Stimulated activated CD4-positive, alpha-beta T cell treated with anti-CD3 and anti-CD28 coated beads, Interleukin-4, amount 100 ng/mL, for 4 hours (primary cell): ENCODE results near the gene CDH24.
A peak's percentile ranks its signal among the peaks of the same experiment; 100 is the strongest.

Source experiments
- DNase-seq, 2 experiments: peaks; one replicate each; pipeline ENCODE4 v3.0.0-alpha.2; 2020

CDH24 gene, protein sequence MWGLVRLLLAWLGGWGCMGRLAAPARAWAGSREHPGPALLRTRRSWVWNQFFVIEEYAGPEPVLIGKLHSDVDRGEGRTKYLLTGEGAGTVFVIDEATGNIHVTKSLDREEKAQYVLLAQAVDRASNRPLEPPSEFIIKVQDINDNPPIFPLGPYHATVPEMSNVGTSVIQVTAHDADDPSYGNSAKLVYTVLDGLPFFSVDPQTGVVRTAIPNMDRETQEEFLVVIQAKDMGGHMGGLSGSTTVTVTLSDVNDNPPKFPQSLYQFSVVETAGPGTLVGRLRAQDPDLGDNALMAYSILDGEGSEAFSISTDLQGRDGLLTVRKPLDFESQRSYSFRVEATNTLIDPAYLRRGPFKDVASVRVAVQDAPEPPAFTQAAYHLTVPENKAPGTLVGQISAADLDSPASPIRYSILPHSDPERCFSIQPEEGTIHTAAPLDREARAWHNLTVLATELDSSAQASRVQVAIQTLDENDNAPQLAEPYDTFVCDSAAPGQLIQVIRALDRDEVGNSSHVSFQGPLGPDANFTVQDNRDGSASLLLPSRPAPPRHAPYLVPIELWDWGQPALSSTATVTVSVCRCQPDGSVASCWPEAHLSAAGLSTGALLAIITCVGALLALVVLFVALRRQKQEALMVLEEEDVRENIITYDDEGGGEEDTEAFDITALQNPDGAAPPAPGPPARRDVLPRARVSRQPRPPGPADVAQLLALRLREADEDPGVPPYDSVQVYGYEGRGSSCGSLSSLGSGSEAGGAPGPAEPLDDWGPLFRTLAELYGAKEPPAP

DNA sequence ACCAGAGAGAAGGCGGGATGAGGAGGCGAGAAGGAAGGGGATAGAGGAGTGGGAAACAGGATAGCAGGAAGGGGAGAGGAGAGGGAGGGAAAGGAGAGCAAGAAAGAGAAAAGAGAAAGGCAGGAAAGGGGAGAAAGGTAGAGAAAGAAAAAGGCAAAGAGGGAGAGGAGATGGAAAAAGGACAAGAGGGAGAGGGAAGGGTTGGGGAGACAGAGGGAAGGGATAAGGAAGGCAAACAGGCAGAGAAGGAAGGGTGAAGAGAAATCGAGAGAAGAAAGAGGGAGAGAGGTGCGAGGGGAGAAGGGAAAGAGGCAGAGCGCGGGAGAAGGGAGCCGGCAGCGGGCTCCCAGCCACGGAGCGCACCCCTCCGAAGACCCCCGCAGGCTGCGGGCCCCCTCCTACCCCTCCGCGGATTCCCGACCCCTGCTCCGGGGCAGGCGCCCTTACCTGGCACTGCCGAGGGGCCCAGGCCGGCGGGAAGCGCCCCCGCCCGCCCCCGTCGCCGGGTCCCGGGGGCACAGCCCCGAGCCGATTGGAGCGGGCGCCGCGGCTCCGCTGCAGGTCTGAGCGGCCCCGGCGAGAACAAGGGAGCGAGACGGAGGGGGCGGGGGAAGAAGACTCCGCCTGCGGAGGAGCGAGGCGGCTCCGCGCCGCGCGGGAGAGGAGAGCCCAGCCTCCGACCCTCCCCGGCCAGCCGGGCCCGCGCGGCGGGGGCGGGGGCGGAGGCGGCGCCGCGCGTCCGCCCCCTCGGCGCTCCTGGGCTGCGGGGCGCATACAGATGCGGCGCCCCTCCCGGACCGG is at the start of gene CDH24:
Gene CDH24 (minus strand): TSS at position 565 of the 801 bp plus-strand sequence. CDS start 1,787 bp downstream, outside the sequence.
- peak; percentile 68 to 72 for DNase-seq

DNA sequence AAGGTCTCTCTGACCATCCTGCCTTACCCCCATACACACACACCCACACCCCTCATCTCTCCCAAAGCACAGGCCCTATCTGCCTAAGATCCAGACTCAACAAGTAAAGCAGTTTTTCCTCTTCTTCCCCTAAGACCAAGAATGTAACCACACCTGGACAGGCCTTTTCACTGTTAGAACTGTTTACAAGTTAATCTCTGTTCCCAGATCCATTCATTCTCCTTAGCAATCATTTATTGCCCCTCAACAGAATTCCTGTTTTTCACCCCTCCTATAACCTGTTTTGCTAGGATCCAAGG is 49.4 kb upstream of the CDH24 start:
- DNase-seq: no peak

DNA sequence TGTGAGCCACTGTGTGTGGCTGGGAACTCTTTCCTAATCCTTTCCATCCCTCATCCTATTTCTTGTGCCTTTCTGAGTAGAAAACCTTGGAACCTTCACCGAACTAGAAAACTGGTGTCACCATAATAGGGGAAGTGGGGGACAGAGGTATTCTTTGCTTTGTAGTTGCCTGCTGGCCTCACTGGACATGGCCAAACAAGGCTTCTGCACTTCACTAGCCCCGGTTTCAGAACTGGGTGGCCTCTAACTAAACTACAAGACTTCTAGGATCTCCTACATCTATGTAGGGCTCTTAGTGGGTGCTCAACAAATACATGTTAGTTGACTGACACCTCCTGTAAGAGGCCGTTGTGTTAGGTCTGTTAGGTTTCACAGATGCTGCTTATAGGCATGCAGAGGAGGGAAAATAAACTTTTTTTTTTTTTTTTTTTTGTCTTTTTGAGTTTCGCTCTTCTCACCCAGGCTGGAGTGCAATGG is 48.1 kb upstream of the CDH24 start:
- DNase-seq: no peak

DNA sequence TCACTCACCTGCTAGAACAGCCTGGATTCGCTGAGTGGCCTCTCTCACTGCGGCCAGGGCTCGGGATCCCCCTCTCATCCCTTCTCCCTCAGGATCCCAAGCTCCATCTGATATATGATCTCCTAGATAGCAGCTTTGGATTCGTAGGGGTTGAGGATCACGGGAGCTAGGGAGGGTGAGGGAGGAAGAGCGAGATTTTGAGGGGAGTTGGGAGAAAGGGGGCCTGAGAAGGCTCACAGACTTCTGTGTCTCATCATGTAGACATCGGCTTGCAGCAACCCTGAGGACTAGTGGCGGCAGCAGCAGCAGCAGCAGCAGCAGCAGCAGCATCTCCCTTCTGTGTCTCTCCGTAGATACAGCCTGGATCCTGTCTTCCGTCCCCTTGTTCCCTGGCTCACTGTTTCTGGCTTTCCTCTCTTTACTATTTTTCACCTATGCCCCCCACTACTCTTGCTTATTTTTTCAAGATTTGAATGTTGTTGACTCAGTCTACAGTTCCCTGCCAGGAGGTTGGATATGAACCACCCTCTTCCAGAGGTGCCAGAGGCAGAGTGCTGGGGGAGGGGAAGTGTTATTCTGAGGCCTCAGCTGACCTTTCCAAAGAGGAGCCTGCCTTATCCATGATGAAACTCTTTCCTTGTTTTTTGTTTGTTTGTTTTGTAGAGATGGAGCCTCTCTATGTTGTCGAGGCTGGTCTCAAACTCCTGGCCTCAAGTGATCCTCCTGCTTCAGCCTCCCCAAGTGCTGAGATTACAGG is 47.4 kb upstream of the CDH24 start, which contains the start of gene CIROP:
Gene CIROP (minus strand): TSS at position 399 of the 757 bp plus-strand sequence. CDS start 69 bp downstream, at position 330.
- DNase-seq: no peak

DNA sequence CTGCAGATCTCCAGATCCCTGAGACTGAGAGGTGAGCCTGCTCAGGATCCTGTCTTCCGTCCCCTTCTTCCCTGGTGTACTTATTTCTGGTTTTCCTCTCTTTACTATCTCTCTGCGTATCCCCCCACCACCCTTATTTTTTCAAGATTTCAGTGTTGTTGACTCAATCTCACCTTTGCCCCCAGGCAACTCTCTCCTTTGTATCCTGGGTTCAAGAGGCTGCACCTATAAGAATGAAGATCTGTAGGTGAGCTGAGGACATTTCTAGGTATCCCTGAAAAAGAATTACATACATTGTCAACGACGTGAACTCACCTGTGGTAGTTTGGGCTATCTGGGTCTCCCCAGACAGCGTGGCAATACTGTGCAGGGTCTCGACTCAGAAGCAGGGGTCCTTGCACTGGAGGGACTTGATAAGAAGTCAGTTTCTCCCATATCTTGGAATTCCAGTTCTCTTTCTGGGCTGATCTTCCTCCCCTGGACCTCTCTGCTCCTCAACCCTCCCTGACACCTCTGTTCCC is 46.8 kb upstream of the CDH24 start:
- no peak for DNase-seq

DNA sequence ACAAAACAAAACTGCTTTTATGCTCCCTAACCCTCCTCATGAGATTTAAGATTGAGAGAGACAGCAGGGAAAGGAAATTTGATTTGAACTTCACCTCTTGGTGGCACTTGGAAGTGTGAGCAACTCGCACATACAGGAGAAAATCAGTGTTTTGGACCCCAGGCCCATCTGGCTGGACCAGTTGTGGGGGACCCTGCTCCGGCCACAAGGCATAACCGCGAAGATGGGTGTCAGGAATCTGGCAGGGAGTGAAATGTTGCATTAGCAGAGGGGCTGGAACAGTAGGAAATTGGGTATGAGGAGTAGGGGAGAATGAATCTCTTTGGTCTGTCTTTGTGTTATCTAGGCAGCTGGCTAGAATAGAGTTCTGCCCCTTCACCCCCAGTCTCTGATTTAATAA is 46.3 kb upstream of the CDH24 start:
- DNase-seq: no peak

DNA sequence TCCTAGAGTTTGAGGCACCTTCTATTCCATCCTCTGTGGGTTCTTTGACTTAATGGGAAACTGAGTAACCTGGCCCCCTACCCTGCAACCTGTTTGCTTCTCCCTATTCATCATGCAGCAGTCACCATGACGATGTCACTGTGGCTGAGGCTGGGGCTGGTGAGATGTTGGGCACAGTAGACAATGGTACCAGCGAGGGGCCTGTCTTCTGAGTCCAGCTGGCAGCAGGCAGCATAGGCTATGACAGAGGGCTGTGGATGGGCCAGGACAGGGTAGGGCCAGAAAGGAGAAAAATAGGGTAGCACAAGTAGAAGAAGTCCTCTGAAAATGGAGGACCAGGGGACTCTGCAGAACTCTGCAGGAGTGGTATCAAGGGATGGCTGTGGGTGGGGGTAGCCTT is 45.5 kb upstream of the CDH24 start:
- DNase-seq: no peak

DNA sequence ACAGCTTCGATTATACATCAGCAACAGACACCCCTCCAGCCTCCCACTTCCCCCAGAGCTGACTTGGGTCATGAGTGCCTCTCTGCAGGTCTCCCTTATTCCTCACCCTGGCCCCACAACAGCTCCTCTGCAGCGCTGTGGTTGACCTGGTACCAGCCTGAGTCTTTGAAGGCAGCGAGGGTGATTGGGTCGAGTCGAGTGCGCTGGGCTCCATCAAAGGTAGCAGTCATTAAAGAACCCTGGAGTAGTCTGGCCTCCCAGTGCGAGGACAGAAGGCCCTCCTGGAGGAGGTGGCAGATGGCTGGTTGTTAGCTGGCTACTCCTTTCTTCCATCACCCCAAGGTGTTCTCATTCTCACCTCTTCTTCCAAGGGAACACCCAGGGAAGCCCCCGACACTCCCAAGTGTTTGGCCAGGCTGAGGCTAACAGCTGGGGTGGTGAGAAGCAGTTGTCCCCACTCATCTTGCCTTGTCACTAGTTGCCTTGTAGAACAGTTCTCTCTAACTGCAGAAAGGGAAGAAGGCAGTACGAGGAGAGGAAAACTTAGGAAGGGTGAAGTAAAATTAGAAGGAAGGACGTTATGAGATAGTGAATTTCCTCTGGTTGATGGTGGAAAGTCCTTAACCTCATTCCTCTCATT is 44.8 kb upstream of the CDH24 start:
- DNase-seq: no peak

DNA sequence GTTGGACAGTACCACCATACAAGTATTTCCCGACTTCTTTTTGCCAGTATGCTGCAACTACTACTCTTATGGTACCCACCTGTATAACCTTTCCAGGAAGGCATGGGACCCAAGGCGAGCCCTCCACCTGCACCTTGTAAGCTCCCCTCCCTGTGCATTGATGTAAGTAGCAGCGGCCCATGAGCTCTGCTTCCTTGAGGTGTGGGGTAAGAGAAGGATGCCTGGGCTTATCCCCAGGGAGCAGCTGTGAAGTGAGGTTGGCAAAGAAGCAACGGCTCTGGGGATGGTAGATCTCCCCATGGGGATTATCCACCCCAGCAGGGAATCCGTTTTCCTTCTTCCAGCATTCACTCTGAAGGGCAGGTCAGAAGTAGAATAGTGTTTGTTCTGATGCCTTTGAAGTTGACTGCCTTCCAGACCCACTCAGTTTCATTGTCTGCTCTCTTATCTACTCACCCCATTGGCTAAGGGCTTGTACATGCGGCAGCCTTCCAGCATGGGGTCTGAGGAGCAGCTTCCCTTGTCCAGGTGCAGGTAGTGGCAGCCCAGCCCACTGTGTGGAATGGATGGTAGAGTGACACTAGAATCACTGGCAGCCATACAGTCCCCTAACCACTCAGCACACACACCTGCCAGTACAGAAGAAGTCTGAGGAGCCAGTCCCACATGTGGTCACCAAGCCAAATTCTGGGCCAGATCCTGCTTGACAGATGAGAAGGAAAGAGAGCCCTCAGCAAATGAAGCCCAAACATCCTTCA is 44.1 kb upstream of the CDH24 start:
- no peak for DNase-seq

DNA sequence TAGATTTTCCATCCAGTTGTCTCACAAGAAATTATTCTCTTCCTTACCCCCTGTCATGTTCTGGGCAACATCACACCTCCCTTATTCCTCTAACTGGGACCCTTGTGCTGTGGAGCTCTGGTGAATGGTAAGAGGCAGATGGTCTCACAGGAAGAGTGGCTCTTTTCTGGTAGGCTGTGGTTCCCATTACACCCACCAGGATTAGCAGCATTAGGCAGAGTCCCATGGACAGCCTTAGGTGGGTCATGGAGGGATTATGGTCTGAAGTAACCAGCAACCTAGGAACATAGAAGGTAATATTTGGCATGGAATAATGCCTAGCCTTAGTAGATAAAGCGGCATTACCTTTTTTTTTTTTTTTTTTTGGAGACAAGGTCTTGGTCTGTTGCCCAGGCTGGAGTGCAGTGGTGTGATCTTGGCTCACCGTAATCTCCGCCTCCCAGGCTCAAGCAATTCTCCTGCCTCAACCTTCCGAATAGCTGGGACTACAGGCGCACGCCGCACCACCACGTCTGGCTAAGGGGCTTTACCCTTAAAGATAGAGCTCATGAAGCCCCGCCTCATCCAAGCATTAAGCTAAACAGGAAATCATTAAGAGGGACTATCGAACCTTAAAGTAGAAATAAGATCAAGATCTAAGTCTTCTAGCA is 42.0 kb upstream of the CDH24 start:
- no peak for DNase-seq

DNA sequence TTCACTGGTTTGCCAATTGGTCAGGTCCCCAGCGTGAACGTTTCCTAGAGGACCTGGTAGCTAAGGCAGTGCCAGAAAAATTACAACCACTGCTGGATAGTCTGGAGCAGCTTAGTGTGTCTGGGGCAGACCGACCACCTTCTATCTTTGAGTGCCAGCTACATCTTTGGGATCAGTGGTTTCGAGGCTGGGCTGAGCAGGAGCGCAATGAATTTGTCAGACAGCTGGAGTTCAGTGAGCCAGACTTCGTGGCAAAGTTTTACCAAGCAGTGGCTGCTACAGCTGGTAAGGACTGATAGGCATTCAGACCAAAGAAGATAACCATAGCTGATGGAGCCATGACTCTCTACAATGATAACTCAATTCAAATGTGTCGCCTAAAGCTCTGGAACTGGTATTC is 40.5 kb upstream of the CDH24 start:
- no peak for DNase-seq

DNA sequence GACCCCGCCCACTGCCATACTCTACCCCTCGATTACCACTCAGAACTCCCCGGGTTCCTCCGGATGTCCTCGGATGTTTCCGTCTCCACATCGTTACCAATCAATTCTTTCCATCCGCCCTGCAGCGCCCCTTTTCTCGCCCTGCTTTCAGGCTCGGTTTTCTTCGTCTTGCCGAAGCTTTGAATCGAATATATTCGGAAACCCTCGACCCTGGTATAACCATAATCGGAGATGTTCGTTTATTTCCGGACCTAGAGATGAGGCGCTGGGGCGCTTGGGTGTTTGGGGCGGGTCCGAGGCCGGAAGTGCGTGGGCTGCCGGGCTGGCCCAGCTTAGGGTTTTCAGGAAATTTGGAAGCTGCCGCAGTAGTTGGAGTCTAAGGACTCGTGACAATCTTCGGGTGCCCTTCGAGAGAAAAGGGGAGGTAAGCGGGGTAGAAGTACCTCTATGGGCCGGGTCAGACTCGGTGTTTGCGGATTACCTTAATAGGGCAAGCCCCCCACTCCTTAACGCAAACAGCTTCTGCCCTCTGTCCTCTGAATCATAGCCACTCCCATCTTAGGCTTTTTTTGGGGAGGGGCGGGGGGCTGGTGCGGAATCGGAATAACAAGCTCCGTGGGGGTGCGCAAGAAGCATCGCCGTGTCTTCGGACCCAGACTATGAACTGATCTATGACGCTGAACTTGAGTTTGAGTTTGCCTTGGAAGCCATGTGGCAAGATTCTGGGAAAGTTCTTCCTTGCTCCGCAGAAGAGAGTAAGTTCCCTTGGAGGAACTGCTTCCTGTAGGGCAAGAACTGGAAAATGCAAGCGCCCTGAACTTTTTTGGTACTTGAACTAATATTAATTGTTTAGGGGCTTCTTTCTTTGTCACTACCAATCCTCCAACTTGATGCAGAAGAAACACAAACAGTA is 38.1 kb upstream of the CDH24 start, which contains the start of gene C14orf119:
Gene C14orf119 (plus strand): TSS at position 310 of the 913 bp plus-strand sequence. CDS start 2,154 bp downstream, outside the sequence.
- peak in 1 of 2 experiments; percentile 99 for DNase-seq

DNA sequence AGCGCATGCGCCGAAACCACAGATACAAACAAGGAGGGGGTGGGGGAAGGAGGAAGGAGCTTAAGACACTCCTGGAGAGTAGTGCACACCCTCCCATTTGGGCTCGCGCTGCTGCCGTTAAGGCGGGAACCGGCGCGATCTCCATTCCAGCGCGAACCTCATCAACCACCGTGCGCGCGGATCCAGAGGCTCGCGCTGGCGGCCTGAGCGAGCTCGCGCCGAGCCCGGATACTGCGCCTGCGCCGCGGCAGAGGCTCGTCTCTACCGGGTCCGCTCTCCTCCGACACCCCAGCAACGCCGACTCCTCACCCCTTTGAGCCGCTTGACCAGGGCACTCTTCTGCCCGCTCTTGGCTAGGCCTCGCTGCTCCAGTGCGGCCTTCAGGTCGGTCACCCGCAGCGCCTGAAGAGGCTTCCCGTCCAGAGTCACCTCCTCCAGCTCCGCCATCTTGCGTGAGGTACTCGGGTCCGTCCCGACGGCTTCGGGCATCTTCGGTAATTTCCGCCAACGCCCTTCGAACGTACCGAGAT is 37.4 kb upstream of the CDH24 start, which contains the start of gene ACIN1:
Gene ACIN1 (minus strand): TSS at position 471 of the 530 bp plus-strand sequence. CDS start 24 bp downstream, at position 447.
- DNase-seq: peak in 1 of 2 experiments; percentile 99

DNA sequence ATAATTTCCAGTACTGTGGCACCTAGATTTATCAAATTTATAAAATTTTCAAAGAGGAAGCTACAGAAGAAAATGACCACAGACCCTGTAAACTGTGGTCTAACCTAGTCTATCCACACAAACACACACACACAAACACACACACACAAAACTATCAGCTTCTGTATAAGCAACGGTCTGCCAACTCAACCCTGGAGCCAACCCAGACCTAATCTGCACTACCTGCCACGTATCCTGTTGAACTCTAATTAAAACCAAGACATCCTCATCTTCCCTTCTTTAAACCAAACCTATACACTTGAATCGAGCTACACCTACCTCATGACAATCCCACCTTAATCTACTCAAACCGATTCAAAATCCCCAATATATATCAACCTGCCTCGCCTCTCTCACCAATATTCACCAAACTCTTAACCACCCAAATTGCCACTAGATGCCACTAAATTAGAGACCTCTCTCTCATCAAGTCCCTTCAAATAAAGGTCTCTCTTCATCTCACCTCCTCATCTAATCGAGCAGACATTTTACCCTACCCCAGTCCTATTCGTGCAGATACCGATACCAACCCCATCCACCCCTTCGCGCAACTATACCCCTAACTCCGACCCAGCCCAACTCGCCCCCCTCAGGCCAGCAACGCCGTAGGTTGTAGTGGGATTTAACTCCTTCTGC is 36.8 kb upstream of the CDH24 start:
- peak in 1 of 2 experiments; percentile 71 for DNase-seq

DNA sequence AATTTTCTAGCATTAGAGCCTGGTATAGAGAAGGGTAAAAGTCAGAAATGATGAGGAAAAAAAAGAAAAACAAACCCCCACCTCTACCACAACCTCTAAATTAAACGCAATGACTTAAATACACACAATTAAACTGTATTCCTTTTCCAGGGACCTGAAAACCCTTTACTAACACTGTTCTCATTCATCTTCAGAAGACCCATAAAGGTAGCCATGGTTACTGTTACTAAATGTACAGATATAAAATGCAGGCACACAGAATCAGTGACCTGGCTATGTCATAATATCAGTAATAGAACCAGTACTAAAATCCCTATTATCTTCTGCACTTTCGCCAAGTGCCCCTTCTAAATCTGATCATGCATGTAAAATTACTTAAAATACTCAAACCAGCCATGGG is 36.2 kb upstream of the CDH24 start:
- no peak for DNase-seq

DNA sequence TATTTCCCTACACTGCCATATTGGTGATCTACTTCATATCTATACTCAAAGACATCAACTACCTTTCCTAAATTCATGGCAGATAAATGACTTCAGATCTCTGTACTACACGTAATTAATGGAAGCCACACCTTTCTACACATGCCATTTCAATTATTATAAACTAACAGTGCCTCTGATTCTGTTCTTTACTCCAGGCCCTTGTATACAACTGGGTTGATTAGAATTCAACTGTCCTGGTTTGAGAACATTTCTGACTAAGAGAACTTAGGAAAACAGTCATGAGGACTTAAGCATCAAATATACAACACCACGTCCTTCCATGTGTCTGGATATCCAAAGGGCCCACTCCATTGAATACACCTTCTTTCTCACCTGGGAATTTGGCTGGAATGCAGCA is 35.8 kb upstream of the CDH24 start:
- no peak for DNase-seq

DNA sequence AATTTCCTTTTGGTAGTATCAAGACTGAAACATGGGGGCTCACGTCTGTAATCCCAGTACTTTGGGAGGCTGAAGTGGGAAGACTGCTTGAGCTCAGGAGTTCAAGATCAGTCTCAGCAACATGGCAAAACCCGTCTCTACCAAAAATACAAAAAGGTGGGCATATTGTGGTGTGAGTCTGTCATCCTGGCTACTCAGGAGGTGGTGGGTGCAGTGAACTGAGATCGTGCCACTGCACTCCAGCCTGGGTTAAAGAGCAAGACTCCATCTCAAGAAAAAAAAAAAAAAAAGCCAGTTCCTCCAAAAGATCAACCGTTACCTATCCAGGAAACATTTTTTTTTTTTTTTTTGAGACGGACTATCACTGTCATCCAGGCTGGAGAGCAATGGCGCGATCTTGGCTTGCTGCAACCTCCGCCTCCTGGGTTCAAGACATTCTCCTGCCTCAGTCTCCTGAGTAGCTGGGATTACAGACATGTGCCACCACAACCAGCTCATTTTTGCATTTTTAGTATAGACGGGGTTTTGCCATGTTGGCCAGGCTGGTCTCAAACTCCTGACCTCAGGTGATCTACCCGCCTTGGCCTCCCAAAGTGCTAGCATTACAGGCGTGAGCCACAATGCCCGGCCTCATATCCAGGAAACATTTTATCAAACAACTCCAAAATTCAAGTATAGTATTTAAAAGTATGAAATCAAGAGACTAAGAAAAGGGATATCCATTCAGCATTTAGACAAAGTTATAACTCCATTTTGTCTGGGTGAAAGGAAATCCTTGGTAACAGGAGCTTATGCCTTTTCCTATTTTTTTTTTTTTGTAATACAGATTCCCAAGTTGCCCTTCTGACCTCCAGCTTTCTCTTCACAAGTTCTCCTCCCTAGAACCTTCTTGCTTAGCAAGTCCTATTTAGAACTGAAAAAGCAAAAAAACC is 34.2 kb upstream of the CDH24 start:
- DNase-seq: no peak
